Thoracic aorta (tissue), 2 donors: ENCODE data around the gene CLASP1. TPM values are rescaled to one million over a fixed set of nuclear protein-coding genes. Genes with fewer than 3 reads are reported as not detected.
"Not testable (repeated sequence)": the region's sequence is repeated elsewhere in the genome, so short reads cannot be mapped to it uniquely, and the experiment has no call there.

ENCODE experiments used
- ATAC-seq: fragments of 150-250 bp; one replicate; pipeline ENCODE4 v1.8.0; 2017; ENCODE audit warnings: low read depth; ENCODE audit not compliant: insufficient number of reproducible peaks, low FRiP score
- DNase-seq: peaks from one replicate; pipeline ENCODE4 v3.0.0-alpha.2; 2020; ENCODE audit warnings: low spot score
- H3K27ac ChIP-seq, 2 donors: fragments of 200-600 bp; sonication (generic); 1 replicate in 1 of 2; 2 replicates in 1 of 2; pipeline ENCODE4 v1.5.1; 2016; ENCODE audit warnings: mild to moderate bottlenecking in 2 of 2, moderate library complexity in 2 of 2
- H3K27me3 ChIP-seq: fragments of 200-600 bp; sonication (generic); replicated peaks from 2 replicates; pipeline ENCODE4 v1.6.0; 2016; ENCODE audit warnings: mild to moderate bottlenecking; ENCODE audit not compliant: insufficient read depth
- H3K36me3 ChIP-seq: fragments of 200-600 bp; sonication (generic); one replicate; pipeline ENCODE4 v1.5.1; 2016
- H3K4me1 ChIP-seq, 2 donors: fragments of 200-600 bp; sonication (generic); 1 replicate in 1 of 2; 2 replicates in 1 of 2; pipeline versions ENCODE4 v1.5.1 to v1.6.0; 2016; ENCODE audit warnings: low read depth in 2 of 2, mild to moderate bottlenecking in 1 of 2; ENCODE audit not compliant: control insufficient read depth in 1 of 2
- H3K4me3 ChIP-seq: fragments of 200-600 bp; sonication (generic); 2 replicates; pipeline ENCODE4 v1.5.1; 2016; ENCODE audit warnings: mild to moderate bottlenecking
- H3K9me3 ChIP-seq: fragments of 200-600 bp; sonication (generic); 2 replicates; pipeline ENCODE4 v1.5.1; 2016
- CTCF ChIP-seq: fragments of 200-600 bp; sonication (generic); IDR thresholded peaks from one replicate; pipeline ENCODE4 v1.5.1; 2019; ENCODE audit warnings: antibody characterized with exemption
- total RNA-seq, 2 donors: library from RNA; depleted of rRNA; stranded (reverse); fragments of >200 nt; gene quantifications; one replicate each; pipeline versions ENCODE4 v1.1.0 to v1.2.3, GENCODE V29; 2016

CLASP1 gene
- total RNA-seq, 2 donors from 2014 or later: 69.7 to 113 TPM

DNA sequence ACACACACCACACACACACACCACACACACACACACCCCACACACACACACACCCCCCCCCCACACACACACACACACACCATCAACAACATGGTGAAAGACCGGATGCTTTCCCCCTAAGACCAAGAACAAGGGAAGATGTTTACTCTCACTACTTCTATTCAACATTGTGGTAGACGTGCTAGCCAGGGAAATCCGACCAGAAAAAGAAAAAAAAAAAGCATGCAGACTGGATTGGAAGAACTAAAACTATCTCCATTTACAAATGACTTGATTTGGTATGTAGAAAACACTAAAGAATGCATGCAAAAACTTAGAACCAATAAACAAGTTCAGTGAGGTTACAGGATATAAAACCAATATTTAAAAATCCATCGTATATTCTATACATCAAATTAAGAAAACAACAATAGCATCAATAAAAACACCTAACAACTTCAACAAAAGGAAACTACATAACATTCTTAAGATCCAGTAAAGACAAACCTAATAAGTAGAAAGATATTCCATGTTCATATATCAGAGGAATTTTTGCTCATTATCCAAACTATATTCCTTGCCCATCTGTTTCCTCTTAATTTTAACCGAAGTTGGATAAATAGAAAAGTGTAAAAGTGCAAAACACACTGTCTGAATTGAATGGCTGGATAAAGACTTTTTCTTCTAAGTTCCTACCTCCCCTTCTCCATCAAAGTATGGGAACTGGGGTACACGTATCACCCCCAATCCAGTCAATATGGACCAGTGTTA is 170.1 kb downstream of the CLASP1 start:
- ATAC-seq: no peak
- H3K4me1 ChIP-seq: peaks cover 0 to 27% of the 10 kb centered on the region in 2 donors
- no peaks in the 10 kb centered on the region for H3K36me3 ChIP-seq
- no peak overlapping the region for H3K4me3 ChIP-seq
- no peaks in the 10 kb centered on the region for H3K27me3 ChIP-seq
- TF ChIP-seq CTCF: no peak
- H3K9me3 ChIP-seq: no peaks in the 10 kb centered on the region
- no peak overlapping the region for H3K27ac ChIP-seq
- no peak for DNase-seq

DNA sequence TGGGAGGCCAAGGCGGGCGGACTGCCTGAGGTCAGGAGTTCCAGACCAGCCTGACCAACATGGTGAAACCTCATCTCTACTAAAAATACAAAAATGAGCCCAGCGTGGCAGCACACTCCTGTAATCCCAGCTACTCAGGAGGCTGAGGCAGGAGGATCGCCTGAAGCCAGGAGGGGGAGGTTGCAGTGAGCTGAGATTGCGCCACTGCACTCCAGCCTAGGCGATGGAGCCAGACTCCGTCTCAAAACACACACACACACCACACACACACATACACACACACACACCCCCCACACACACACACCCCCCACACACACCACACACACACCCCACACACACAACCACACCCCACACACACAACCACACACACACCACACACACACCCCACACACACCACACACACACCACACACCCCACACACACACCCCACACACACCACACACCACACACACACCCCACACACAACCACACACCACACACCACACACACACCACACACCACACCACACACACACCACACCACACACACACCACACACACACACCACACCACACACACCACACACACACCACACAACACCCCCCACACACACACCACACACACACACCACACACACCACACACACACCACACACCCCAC is 170.8 kb downstream of the CLASP1 start:
- H3K27me3 ChIP-seq, DNase-seq, H3K9me3 ChIP-seq, H3K27ac ChIP-seq, ATAC-seq, H3K4me3 ChIP-seq, H3K36me3 ChIP-seq: not testable (repeated sequence)
- peaks cover 0 to 28% of the 10 kb centered on the region in 2 donors for H3K4me1 ChIP-seq

DNA sequence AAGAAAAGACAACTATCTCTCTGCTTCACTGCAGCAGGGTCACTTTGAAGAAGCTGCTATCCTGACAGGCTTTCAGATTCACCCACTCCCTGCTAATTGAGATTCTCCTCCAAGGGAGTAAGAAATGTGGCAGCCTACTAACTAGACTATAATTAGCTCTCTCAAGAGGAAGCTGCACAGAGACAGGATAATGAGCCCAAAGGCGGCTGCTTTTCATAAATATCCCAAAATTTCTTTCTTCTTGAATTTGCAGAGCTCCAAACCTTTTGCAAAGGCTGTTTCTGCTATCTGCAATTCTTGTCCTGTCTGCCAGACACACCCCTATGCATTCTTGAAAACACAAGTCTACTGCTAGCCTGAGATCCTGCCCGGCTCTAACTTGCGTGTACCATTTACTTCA is 172.6 kb downstream of the CLASP1 start:
- H3K27me3 ChIP-seq: no peaks in the 10 kb centered on the region
- H3K4me1 ChIP-seq: peaks cover 6 to 44% of the 10 kb centered on the region in 2 donors
- no peak for ATAC-seq

DNA sequence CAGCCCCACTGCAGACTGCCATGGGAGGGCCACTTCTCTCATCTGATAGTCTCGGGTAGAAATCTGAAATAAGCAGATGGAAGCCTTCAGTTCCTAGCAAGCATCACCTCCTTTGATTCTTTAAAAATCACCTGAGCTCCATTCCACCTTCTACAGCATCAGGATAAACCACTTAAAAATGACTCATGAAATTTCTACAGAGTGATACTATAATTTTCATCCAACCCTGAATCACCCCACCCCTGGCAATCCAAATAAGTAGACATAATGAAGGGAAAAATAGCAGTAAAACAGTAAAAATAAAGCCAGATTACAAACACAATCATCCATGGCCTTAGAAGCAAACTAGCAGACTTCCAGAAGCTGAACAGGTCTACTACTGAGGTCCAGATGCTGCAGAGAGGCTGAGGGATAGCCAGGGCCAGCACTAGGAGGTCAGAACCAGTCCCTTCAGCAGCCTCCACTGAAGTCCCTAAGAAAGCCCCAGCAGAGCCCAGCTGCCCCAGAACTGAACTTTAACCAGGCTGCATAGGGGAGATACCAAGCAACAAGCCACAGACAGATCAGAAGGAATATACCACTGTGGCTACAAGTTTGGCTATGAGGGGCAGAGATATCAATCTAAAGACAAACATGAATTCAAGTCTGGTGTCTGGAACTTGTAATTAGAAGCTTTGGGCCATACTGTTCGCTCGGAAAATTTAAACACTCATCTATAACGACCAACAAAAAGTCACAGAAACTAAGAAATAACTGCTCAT is 173.3 kb downstream of the CLASP1 start:
- no peak for ATAC-seq
- no peaks in the 10 kb centered on the region for H3K9me3 ChIP-seq
- H3K4me1 ChIP-seq: peaks cover 6 to 45% of the 10 kb centered on the region in 2 donors
- no peak overlapping the region for H3K4me3 ChIP-seq
- DNase-seq: no peak
- H3K27ac ChIP-seq: no peak overlapping the region
- no peaks in the 10 kb centered on the region for H3K27me3 ChIP-seq
- TF ChIP-seq CTCF: no peak
- H3K36me3 ChIP-seq: no peaks in the 10 kb centered on the region

More for the DNA sequence above, 172.6 kb downstream of the CLASP1 start:
- no peaks in the 10 kb centered on the region for H3K36me3 ChIP-seq
- H3K27ac ChIP-seq: no peak overlapping the region
- no peak overlapping the region for H3K4me3 ChIP-seq
- DNase-seq: no peak
- no peaks in the 10 kb centered on the region for H3K9me3 ChIP-seq
- TF ChIP-seq CTCF: no peak

DNA sequence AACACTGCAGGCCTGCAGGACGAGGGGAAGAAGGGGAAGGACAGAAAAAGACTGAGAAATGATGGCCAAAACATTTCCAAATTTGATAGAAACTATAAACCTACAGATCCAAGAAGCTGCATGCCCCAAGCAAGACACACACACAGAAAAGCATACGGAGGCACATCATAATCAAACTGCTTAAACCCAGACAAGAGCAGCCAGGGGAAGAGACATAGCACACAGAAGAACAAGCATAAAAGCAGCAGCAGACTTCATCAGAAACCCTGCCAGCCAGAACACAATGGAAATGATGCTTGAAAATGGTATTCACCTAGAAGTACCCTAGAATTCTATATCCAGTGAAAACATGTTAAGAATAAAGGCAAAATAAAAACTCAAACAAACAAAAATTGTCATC is 175.8 kb downstream of the CLASP1 start:
- no peak for TF ChIP-seq CTCF
- no peaks in the 10 kb centered on the region for H3K9me3 ChIP-seq

More for the DNA sequence above, 175.8 kb downstream of the CLASP1 start:
- H3K4me1 ChIP-seq: peaks cover 6 to 29% of the 10 kb centered on the region in 2 donors
- peaks cover 12% of the 10 kb centered on the region for H3K36me3 ChIP-seq
- H3K4me3 ChIP-seq: no peak overlapping the region
- DNase-seq (no peak), ATAC-seq (no peak)
- H3K27me3 ChIP-seq: no peaks in the 10 kb centered on the region
- H3K27ac ChIP-seq: no peak overlapping the region
